Femur (tissue), 1 donor: Measurements from ENCODE around the gene KCNJ8.
"Not testable (repeated sequence)": the region's sequence is repeated elsewhere in the genome, so short reads cannot be mapped to it uniquely, and the experiment has no call there.

Experiments
- DNase-seq: peaks from one replicate; pipeline ENCODE4 v3.0.0-alpha.2; 2017

KCNJ8 gene

DNA sequence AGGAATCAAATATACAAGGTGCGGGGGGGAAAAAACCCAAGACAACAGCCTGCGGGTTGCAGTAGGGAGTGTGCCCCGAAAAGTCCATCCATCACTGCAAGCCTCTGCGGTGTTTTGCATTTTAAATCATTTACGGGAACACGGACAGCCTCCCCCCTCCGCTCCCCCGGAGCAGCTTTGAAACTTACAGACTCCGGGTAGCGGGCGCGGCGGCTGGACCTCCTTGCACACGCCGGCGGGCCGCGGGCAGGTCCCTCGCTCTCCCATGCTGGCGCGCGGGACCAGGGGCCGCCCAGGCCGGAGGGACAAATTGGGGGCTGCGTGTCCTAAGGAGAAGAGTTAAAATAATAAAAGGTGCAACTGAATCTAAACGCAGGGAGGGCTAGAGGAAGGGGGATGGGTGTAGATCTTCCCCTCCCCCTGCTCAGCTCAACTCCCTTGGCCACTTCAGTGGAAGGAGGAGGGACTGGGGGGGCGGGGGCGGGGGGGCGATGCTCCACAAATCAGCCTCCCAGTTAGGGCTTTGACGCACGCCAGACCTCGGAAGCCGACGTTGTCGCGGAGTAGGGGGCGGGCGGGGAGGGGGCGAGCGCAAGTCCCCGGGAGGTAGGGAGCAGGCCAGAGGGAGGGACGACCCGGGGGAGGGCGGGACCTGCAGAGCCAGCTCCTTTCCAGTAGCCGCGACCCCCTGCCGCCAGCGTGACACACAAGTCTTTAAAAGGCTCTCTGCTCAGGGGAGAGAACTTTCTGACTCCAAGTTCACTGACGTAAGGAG is at the start of gene KCNJ8:
KCNJ8 (minus strand) TSS at position 349 of the 775 bp plus-strand sequence. CDS start 1,090 bp downstream, outside the sequence.
- peak; percentile 87 for DNase-seq

DNA sequence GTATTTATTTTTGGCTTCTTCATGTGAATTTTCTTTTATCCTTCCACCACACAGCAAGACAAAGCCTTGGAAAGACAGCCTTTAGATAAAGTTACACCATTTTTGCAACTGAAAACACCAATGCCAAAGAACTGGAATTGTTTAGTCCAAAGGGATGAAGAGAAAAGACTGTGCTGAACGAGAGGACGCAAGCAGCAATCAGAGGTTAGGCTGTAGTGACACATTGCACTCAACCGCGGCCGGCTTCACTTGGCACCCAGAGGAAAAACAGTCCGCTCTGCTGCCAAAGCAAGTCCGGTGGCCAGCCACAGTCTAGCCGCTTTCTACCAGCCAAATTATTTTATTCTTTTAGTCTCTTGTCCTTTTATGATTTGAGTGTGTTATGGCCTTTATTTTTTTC is 49.1 kb upstream of the KCNJ8 start:
- DNase-seq, result peak; percentile 63

DNA sequence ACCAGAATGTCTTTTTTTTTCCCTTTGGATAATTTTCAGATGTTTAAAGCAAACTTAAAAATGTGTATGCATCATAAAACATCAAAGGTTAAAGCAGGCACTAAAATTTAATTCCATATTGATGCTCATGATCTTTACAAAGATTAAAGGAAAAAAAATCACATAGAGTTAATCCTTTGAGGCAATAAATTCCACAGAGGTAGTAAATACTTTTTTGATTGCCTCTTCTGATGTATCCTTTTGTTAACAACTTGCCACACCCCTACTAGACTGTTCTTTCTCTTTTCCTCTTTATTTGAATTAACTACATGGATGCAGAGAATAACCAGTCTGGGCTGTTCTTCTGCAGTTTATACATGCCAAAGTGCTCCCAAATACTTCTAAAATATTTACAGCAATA is 45.2 kb upstream of the KCNJ8 start:
- no peak for DNase-seq

GRCh38 chr12:21819236-21819635 is 44.7 kb upstream of the KCNJ8 start:
- DNase-seq, result no peak

GRCh38 chr12:21818627-21819026 is 44.1 kb upstream of the KCNJ8 start:
- DNase-seq, result no peak

GRCh38 chr12:21815306-21816062 is 41.0 kb upstream of the KCNJ8 start:
- no peak for DNase-seq

DNA sequence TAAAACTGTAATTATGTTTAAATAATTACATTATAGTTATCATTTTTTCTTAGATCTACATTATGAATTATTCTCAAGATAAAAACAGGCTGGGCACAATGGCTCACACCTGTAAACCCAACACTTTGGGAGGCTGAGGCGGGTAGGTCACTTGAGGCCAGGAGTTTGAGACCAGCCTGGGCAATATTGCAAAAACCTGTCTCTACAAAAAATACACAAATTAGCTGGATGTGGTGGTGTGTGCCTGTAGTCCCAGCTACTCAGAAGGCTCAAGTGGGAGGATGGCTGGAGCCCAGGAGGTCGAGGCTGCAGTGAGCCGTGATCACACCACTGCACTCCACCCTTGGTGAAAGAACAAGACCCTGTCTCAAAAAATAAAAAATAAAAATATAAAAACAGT is 40.3 kb upstream of the KCNJ8 start:
- no peak for DNase-seq

DNA sequence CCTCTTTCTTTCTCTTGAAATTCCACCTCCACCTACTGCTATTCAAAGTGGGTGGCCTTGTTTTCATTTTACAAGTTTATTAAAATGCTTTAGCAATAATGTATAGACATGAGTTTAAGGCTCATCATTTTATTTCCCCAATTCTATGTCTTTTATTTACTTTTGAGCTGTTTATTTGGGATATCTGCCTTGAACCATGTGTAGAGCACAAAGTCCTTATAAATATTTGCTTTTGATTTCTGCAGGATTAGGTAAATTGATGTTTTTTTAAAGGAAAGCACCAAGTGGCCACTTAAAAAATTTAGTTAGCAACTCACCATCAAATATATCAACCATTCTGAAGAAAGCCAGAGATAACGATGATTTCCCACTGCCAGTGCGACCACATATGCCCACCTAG is 39.8 kb upstream of the KCNJ8 start:
- no peak for DNase-seq

- no peak for DNase-seq
These were observed 39.2 kb upstream of the KCNJ8 start for GRCh38 chr12:21813751-21814150.

DNA sequence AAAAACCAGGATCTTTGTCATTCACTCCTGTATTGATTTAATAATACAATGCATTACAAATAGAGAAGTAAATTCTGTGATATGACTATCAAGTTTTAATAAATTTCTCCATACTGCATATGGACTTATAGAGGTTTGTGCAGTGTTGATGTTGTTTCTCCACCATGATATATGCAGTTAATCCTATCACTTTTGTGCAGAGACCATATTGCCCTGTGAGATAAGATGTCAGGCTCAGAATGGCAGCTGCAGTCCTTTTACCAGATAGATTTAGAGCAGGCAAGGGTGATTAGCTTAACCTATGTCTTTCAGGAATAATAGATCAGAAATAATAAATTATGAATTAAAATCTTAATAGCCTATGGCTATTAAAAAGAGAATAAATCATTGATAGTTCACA is 38.6 kb upstream of the KCNJ8 start:
- DNase-seq, result no peak

GRCh38 chr12:21812340-21812739 is 37.8 kb upstream of the KCNJ8 start:
- not testable (repeated sequence) for DNase-seq

DNA sequence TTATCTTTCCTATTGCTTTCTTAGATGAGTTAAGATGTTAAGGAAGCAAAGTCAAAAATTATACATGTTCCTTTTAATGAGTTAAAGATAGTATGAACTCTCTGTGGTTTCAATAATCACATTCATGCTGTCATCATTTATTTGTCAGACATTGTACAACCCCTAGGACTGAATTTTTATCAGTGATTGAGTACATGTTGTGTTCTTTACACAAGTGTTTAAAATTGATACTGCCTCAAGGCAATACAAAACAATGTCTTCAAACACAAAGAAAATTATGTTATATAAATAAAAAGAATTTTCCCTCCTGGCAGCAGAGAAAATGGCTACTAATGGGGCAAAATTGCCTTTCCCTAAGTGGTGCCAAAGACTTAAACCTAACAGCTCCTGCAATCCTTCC is 34.6 kb upstream of the KCNJ8 start:
- no peak for DNase-seq

- DNase-seq, result no peak
These were observed 31.7 kb upstream of the KCNJ8 start for GRCh38 chr12:21806255-21806654.

- DNase-seq, result no peak
These were observed 27.2 kb upstream of the KCNJ8 start for GRCh38 chr12:21801522-21802288.

GRCh38 chr12:21800011-21800410 is 25.5 kb upstream of the KCNJ8 start:
- no peak for DNase-seq

DNA sequence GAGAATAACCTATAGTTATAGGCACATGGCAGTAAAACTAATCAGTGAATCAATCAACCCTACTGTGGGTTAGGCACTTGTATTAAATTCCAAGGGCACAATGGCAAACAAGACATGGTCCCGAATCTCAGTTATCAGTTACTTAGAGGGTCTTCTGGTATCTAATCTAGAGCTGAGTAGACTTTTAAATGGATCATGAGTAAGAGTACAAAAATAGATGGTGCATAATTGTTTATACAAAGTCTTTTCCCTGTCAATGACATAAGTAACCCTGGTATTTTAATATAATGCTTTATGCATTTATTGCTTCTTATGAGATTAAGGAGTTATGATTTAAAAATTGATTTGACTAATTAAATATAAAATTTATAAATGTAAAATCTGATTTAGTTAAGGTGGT is 23.0 kb upstream of the KCNJ8 start:
- DNase-seq, result no peak

DNA sequence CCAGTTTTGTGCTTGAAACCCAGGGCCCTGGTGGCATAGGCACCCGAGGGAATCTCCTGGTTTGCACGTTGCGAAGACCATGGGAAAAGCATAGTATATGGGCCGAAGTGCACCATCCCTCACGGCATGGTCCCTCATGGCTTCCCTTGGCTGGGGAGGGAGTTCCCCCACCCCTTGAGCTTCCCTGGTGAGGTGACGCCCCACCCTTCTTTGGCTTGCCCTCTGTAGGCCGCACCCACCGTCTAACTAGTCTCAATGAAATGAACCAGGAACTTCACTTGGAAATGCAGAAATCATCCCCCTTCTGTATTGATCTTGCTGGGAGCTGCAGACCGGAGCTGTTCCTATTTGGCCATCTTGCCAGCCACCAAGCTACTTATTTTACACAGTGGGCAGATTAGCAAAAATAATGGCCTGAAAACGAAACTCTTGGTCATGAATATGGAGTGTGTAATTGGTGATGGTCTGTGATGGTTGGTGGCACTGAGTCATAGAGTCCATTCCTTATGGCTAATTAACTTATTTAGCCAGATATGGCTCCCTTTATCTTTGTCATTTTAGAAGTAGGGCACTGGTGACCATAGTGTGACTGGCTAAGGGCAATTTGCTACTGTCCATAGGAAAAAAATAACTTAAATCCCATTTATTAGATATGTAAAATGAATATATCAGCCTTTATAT is 21.3 kb upstream of the KCNJ8 start:
- no peak for DNase-seq

- DNase-seq, result not testable (repeated sequence)
These were observed 20.5 kb upstream of the KCNJ8 start for GRCh38 chr12:21794807-21795595.

DNA sequence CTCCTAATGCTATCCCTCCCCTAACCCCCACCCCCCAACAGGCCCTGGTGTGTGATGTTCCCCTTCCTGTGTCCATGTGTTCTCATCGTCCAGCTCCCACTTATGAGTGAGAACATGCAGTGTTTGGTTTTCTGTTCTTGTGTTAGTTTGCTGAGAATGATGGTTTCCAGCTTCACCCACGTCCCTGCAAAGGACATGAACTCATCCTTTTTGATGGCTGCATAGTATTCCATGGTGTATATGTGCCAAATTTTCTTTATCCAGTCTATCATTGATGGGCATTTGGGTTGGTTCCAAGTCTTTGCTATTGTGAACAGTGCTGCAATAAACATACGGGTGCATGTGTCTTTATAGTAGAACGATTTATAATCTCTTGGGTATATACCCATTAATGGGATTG is 15.2 kb upstream of the KCNJ8 start:
- DNase-seq, result not testable (repeated sequence)

DNA sequence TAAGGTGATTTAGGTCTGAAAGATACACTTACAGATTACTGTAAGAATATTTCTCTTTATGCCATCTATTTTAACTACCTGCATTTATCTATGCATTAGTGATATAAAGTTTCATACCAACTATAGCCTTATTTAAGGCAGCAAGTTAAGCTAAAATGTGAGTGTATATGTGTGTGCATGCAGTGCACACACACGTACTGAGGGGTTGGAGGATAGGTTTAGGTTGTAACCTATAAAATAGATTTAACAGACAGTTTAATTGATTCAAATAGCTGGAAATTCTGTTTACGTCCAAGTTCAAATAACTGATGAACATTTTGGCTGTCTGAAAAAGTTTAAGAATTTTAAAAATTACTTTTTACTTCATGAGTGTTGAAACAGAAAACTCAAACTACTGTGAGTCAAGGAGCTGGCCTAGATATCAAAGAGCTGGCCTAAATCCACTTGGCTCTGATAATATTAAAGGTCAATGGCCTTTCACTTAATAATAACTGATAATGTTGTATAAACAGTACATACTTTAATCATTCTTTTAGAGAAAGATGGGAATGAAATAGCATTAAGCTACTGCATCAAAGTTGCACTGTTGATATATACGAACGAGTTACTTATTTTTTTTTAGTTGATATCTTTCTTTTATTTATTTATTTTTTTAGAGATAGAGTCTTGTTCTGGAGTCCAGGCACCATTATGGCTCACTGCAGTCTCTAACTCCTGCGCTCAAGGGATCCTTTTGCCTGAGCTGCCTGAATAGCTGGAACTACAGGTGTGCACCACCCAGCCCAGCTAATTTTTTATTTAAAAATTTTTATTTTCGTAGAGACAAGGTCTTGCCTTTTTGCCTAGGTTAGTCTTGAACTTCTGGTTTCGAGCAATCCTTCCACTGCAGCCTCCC is 13.8 kb upstream of the KCNJ8 start:
- DNase-seq, result no peak

DNA sequence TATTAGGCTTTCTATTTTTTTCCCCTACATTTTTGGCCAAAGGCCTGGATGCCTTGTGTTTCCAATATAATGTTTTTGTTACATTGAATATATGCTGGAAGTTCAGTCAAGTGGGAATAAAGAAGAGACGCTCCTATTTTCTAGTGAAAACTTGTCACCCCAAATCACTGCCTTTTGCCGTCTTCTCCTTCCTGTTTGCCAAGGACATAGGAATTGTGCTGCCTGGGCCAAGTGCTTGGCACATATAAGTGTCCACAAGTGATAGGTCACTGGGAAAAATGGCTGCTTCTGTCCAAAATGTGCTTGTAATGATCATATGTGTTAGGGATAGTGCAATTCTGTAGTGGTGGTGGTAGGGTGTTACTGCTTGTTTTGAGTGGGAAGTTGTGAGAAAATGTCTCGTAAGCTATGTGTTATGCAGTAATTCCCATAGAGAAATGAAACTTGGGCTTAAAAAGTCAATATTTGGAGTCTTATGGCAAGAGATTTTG is 11.6 kb upstream of the KCNJ8 start:
- DNase-seq, result peak; percentile 31
